ENCODE results near the gene RGS7.
A peak's percentile ranks its signal among the peaks of the same experiment; 100 is the strongest.

RGS7 gene

GRCh38 chr1:240968864-240969263, 388.1 kb downstream of the RGS7 start:
- DNase-seq, result no peak

- no peak for DNase-seq
Observed at GRCh38 chr1:240967070-240967724, 389.8 kb downstream of the RGS7 start.

- DNase-seq, result peak; percentile 26
Observed at GRCh38 chr1:240965581-240966091, 391.4 kb downstream of the RGS7 start.

GRCh38 chr1:240962086-240962485, 394.9 kb downstream of the RGS7 start:
- no peak for DNase-seq

- no peak for DNase-seq
Observed at GRCh38 chr1:240956424-240956823, 400.6 kb downstream of the RGS7 start.

GRCh38 chr1:240956020-240956419, 401.0 kb downstream of the RGS7 start:
- DNase-seq, result no peak

GRCh38 chr1:240947438-240948224, 409.4 kb downstream of the RGS7 start:
- no peak for DNase-seq

GRCh38 chr1:240946926-240947325, 410.1 kb downstream of the RGS7 start:
- DNase-seq, result no peak

GRCh38 chr1:240942901-240943300, 414.1 kb downstream of the RGS7 start:
- DNase-seq, result no peak

GRCh38 chr1:240941701-240942370, 415.2 kb downstream of the RGS7 start:
- no peak for DNase-seq

- DNase-seq, result no peak
Observed at GRCh38 chr1:240936911-240937668, 419.9 kb downstream of the RGS7 start.

GRCh38 chr1:240935920-240936319, 421.1 kb downstream of the RGS7 start:
- no peak for DNase-seq

- no peak for DNase-seq
Observed at GRCh38 chr1:240931031-240931430, 426.0 kb downstream of the RGS7 start.

- no peak for DNase-seq
Observed at GRCh38 chr1:240928265-240928664, 428.7 kb downstream of the RGS7 start.

GRCh38 chr1:240927821-240928220, 429.2 kb downstream of the RGS7 start:
- DNase-seq, result no peak

GRCh38 chr1:240925273-240925672, 431.7 kb downstream of the RGS7 start:
- DNase-seq, result no peak

GRCh38 chr1:240917976-240918375, 439.0 kb downstream of the RGS7 start:
- DNase-seq, result no peak

- DNase-seq, result no peak
Observed at GRCh38 chr1:240914506-240914905, 442.5 kb downstream of the RGS7 start.

GRCh38 chr1:240912821-240913220, 444.2 kb downstream of the RGS7 start:
- no peak for DNase-seq

- no peak for DNase-seq
Observed at GRCh38 chr1:240909701-240910457, 447.1 kb downstream of the RGS7 start.

- DNase-seq, result no peak
Observed at GRCh38 chr1:240906477-240906876, 450.5 kb downstream of the RGS7 start.

GRCh38 chr1:240905225-240905765, 451.7 kb downstream of the RGS7 start:
- no peak for DNase-seq

Measured in NCI-H774 (cell line).